DOHH2 (cell line): ENCODE data around the gene DCAF17.
A peak's percentile ranks its signal among the peaks of the same experiment; 100 is the strongest.

Source experiments
- H3F3A ChIP-seq: fragments of 200-600 bp; sonication (generic), shearing (Covaris generic); 2 replicates; pipeline ENCODE4 v1.6.0; 2016; ENCODE audit warnings: antibody characterized with exemption, mild to moderate bottlenecking; ENCODE audit not compliant: control insufficient read depth, insufficient read depth
- H3K27ac ChIP-seq: fragments of 200-600 bp; sonication (generic); 2 replicates; pipeline ENCODE4 v1.5.1; 2014; ENCODE audit warnings: low read depth, mild to moderate bottlenecking, low read length, moderate library complexity
- H3K27me3 ChIP-seq: fragments of 200-600 bp; sonication (generic); 2 replicates; pipeline ENCODE4 v1.6.1; 2014; ENCODE audit warnings: mild to moderate bottlenecking, low read length, mixed read lengths; ENCODE audit not compliant: control insufficient read depth
- H3K36me3 ChIP-seq: fragments of 200-600 bp; sonication (generic); 2 replicates; pipeline ENCODE4 v1.6.1; 2014; ENCODE audit warnings: mild to moderate bottlenecking, low read length, moderate library complexity, mixed read lengths; ENCODE audit not compliant: control insufficient read depth
- H3K4me1 ChIP-seq: fragments of 200-600 bp; sonication (generic); 2 replicates; pipeline ENCODE4 v1.6.1; 2014; ENCODE audit warnings: mild to moderate bottlenecking, low read length, mixed read lengths; ENCODE audit not compliant: control insufficient read depth
- H3K4me2 ChIP-seq: fragments of 200-600 bp; sonication (generic); 2 replicates; pipeline ENCODE4 v1.6.0; 2014; ENCODE audit warnings: mild to moderate bottlenecking, low read length, moderate library complexity
- H3K4me3 ChIP-seq: fragments of 200-600 bp; sonication (generic); 2 replicates; pipeline ENCODE4 v1.5.1; 2014; ENCODE audit warnings: mild to moderate bottlenecking, low read length, mixed read lengths
- H3K79me2 ChIP-seq: fragments of 200-600 bp; sonication (generic); 2 replicates; pipeline ENCODE4 v1.6.1; 2014; ENCODE audit warnings: mild to moderate bottlenecking, low read length, mixed read lengths; ENCODE audit not compliant: control insufficient read depth
- H3K9me2 ChIP-seq: fragments of 200-600 bp; sonication (generic); replicated peaks from 2 replicates; pipeline ENCODE4 v1.6.1; 2014; ENCODE audit warnings: mild to moderate bottlenecking, low read length, mixed read lengths; ENCODE audit not compliant: control insufficient read depth
- H3K9me3 ChIP-seq: fragments of 200-600 bp; sonication (generic); 2 replicates; pipeline ENCODE4 v1.6.1; 2014; ENCODE audit warnings: antibody characterized with exemption, low read length, mixed read lengths; ENCODE audit not compliant: control insufficient read depth, insufficient read depth
- H4K20me1 ChIP-seq: fragments of 200-600 bp; sonication (generic); 2 replicates; pipeline ENCODE4 v1.6.0; 2014; ENCODE audit warnings: low read depth, mild to moderate bottlenecking, antibody characterized with exemption, low read length, moderate library complexity; ENCODE audit not compliant: control insufficient read depth, insufficient read depth
- CTCF ChIP-seq: fragments of 200-600 bp; sonication (generic); IDR thresholded peaks from one replicate; pipeline ENCODE4 v1.5.1; 2014; ENCODE audit warnings: antibody characterized with exemption, mild to moderate bottlenecking, low read depth, low read length; ENCODE audit not compliant: poor library complexity, severe bottlenecking
- EZH2phosphoT487 ChIP-seq: fragments of 200-600 bp; sonication (generic); IDR thresholded peaks from 2 replicates; pipeline ENCODE4 v1.6.1; 2017; ENCODE audit warnings: borderline replicate concordance, mild to moderate bottlenecking, antibody characterized with exemption, low read length, moderate library complexity, mixed read lengths

The DCAF17 gene, protein sequence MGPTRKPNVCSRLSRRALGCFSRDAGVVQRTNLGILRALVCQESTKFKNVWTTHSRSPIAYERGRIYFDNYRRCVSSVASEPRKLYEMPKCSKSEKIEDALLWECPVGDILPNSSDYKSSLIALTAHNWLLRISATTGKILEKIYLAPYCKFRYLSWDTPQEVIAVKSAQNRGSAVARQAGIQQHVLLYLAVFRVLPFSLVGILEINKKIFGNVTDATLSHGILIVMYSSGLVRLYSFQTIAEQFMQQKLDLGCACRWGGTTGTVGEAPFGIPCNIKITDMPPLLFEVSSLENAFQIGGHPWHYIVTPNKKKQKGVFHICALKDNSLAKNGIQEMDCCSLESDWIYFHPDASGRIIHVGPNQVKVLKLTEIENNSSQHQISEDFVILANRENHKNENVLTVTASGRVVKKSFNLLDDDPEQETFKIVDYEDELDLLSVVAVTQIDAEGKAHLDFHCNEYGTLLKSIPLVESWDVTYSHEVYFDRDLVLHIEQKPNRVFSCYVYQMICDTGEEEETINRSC

GRCh38 chr2:171434013-171434989, at the start of gene DCAF17:
Gene DCAF17 (plus strand): TSS chr2:171434226. CDS start chr2:171434578, 352 bp downstream.
- H3K4me2 ChIP-seq, result peak within 1 kb of the TSS; percentile 91
- peaks cover 79% of the 10 kb centered on the region for H3K79me2 ChIP-seq
- peaks cover 17% of the 10 kb centered on the region for H3K9me3 ChIP-seq
- H3K36me3 ChIP-seq, result peaks cover 61% of the 10 kb centered on the region
- no peaks in the 10 kb centered on the region for H3K27me3 ChIP-seq
- no peaks in the 10 kb centered on the region for H3K9me2 ChIP-seq
- H3K4me1 ChIP-seq, result peaks cover 28% of the 10 kb centered on the region
- H3K4me3 ChIP-seq, result peak within 1 kb of the TSS; percentile 82
- TF ChIP-seq CTCF, result peak; percentile 21
- TF ChIP-seq EZH2phosphoT487, result no peak
- H4K20me1 ChIP-seq, result no peaks in the 10 kb centered on the region
- H3F3A ChIP-seq, result peaks cover 6% of the 10 kb centered on the region
- H3K27ac ChIP-seq, result peak within 1 kb of the TSS; percentile 93

DNA sequence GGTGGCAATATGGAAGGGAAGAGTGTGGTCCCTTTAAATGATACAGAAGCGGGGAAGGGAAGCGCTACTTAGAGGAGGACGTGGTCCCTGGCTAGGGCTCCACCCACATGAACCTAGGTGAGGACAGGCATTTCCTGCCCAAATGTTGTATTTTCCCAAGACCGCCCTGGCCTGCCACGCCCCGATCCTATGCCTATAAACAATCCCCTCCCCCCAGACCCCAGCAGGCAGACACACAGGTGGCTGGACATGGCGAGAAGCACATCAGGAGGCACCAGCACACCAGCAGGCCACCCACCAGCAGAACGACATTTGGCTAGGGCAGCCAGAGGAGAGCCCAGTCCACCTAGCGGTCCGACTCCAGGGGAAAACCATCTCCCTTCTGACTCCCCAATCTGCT, 47.4 kb upstream of the DCAF17 start:
- Histone ChIP-seq H3K4me1 (peaks cover 72% of the 10 kb centered on the region), H3K4me2 (peak overlapping the region; percentile 66), H3K79me2 (peaks cover 13% of the 10 kb centered on the region), H3F3A (peaks cover 16% of the 10 kb centered on the region), H3K27me3 (no peaks in the 10 kb centered on the region), H3K4me3 (peak overlapping the region; percentile 44), H3K36me3 (peaks cover 8% of the 10 kb centered on the region; the same call in 1 of the 2 replicates), H3K27ac (peak overlapping the region; percentile 93), H3K9me2 (no peaks in the 10 kb centered on the region), H4K20me1 (no peaks in the 10 kb centered on the region), H3K9me3 (no peaks in the 10 kb centered on the region)
- TF ChIP-seq CTCF (no peak), EZH2phosphoT487 (no peak)

- Histone ChIP-seq H4K20me1 (no peaks in the 10 kb centered on the region), H3K9me3 (no peaks in the 10 kb centered on the region), H3K4me3 (peak overlapping the region; percentile 44), H3K27me3 (no peaks in the 10 kb centered on the region), H3K36me3 (peaks cover 8% of the 10 kb centered on the region; the same call in 1 of the 2 replicates), H3K79me2 (peaks cover 13% of the 10 kb centered on the region), H3K4me1 (peaks cover 73% of the 10 kb centered on the region), H3F3A (peaks cover 16% of the 10 kb centered on the region), H3K27ac (peak overlapping the region; percentile 93), H3K4me2 (peak overlapping the region; percentile 66), H3K9me2 (no peaks in the 10 kb centered on the region)
- TF ChIP-seq EZH2phosphoT487 (no peak), CTCF (no peak)
Measured at GRCh38 chr2:171387052-171387451, 47.0 kb upstream of the DCAF17 start.
